HPDE6-E6E7 (cell line): ENCODE data around the gene COLEC12.
"Not testable (repeated sequence)": the region's sequence is repeated elsewhere in the genome, so short reads cannot be mapped to it uniquely, and the experiment has no call there.

ENCODE experiments used
- DNase-seq: peaks from one replicate; pipeline ENCODE4 v3.0.0; 2011; ENCODE audit warnings: missing footprints; ENCODE audit errors: extremely low spot score

Gene COLEC12

GRCh38 chr18:326846-327245 lies 173.7 kb downstream of the COLEC12 start:
- no peak for DNase-seq

- no peak for DNase-seq
Measured at GRCh38 chr18:323253-323622, 177.3 kb downstream of the COLEC12 start.

GRCh38 chr18:321865-322467 lies 178.5 kb downstream of the COLEC12 start:
- DNase-seq: no peak

- DNase-seq: no peak
Measured at GRCh38 chr18:320155-320554, 180.3 kb downstream of the COLEC12 start.

- no peak for DNase-seq
Measured at GRCh38 chr18:319720-320119, 180.8 kb downstream of the COLEC12 start.

GRCh38 chr18:318791-319291 lies 181.7 kb downstream of the COLEC12 start:
- no peak for DNase-seq

GRCh38 chr18:317618-318017 lies 182.9 kb downstream of the COLEC12 start:
- no peak for DNase-seq

GRCh38 chr18:316393-316792 lies 184.1 kb downstream of the COLEC12 start:
- DNase-seq: no peak

- DNase-seq: no peak
Measured at GRCh38 chr18:313931-314330, 186.6 kb downstream of the COLEC12 start.

- no peak for DNase-seq
Measured at GRCh38 chr18:312415-312814, 188.1 kb downstream of the COLEC12 start.

GRCh38 chr18:310042-310441 lies 190.5 kb downstream of the COLEC12 start:
- DNase-seq: no peak

GRCh38 chr18:308086-308485 lies 192.4 kb downstream of the COLEC12 start:
- not testable (repeated sequence) for DNase-seq

- DNase-seq: no peak
Measured at GRCh38 chr18:306608-307255, 193.8 kb downstream of the COLEC12 start.

- DNase-seq: no peak
Measured at GRCh38 chr18:305003-305501, 195.4 kb downstream of the COLEC12 start.

GRCh38 chr18:303607-304006 lies 196.9 kb downstream of the COLEC12 start:
- DNase-seq: no peak

- no peak for DNase-seq
Measured at GRCh38 chr18:303011-303410, 197.5 kb downstream of the COLEC12 start.

GRCh38 chr18:302097-302496 lies 198.4 kb downstream of the COLEC12 start:
- no peak for DNase-seq

- DNase-seq: no peak
Measured at GRCh38 chr18:297936-298335, 202.6 kb downstream of the COLEC12 start.

GRCh38 chr18:295756-296490 lies 204.6 kb downstream of the COLEC12 start:
- no peak for DNase-seq

GRCh38 chr18:294566-294965 lies 205.9 kb downstream of the COLEC12 start:
- DNase-seq: no peak

GRCh38 chr18:293536-293935 lies 207.0 kb downstream of the COLEC12 start:
- DNase-seq: no peak

- no peak for DNase-seq
Measured at GRCh38 chr18:292271-292670, 208.2 kb downstream of the COLEC12 start.

- not testable (repeated sequence) for DNase-seq
Measured at GRCh38 chr18:289970-290369, 210.5 kb downstream of the COLEC12 start.
